SK-N-MC (cell line): ENCODE data around the gene PAPOLA.

ENCODE experiments used
- EZH2 ChIP-seq: fragments of 200-600 bp; sonication (generic); IDR thresholded peaks from one replicate; pipeline ENCODE4 v1.6.1; 2017; ENCODE audit warnings: antibody characterized with exemption
- FOXP2 ChIP-seq: optimal IDR thresholded peaks from 2 replicates; pipeline ENCODE3; 2011; ENCODE audit warnings: mild to moderate bottlenecking, moderate library complexity; ENCODE audit not compliant: insufficient read depth; ENCODE audit errors: extremely low read length, control extremely low read depth
- POLR2AphosphoS5 ChIP-seq: IDR thresholded peaks from 2 replicates; pipeline ENCODE4 v1.6.1; 2012; ENCODE audit warnings: mild to moderate bottlenecking, low read depth, low read length, borderline replicate concordance

DNA sequence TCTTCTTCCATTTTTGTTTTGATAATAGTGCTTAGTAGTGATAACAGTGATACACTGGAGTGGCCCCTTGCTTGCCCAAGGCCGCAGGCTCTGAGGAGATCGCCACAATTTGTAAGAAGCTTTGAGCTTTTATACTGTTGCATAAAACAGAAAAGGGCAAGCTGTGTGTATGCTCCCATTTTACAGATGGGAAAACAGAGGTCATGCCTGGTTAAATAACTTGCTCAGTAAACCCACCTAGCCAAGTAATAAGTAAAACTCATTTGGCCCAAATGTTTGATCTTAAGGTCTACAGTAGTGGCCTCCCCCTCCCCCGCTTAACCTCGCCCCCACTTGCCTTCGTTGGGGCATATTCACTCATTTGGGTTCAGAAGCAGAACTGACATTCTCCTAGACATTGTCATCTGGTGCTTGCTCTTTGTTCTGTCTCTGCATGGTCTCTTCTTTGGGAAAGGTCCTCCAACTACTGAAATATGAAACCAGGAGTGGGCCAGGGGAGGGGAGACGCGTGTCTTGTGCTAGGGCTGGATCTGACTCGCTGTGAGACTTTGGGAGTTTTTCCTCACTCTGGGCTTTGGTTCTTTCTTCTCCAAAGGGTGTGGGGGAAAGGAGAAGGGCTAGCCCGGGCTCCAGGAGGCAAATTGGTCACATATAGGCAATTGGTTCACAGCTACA, 88.1 kb downstream of the PAPOLA start:
- TF ChIP-seq POLR2AphosphoS5 (no peak), EZH2 (no peak), FOXP2 (no peak)
